HG03565 (cell line): ENCODE data around the gene RPL29.

Source experiments
- ATAC-seq: cut with Tn5 transposase; IDR thresholded peaks from one replicate; pipeline ENCODE4 v1.9.1; 2021; ENCODE audit warnings: mild to moderate bottlenecking, moderate library complexity; ENCODE audit not compliant: unreplicated experiment

The RPL29 gene

DNA sequence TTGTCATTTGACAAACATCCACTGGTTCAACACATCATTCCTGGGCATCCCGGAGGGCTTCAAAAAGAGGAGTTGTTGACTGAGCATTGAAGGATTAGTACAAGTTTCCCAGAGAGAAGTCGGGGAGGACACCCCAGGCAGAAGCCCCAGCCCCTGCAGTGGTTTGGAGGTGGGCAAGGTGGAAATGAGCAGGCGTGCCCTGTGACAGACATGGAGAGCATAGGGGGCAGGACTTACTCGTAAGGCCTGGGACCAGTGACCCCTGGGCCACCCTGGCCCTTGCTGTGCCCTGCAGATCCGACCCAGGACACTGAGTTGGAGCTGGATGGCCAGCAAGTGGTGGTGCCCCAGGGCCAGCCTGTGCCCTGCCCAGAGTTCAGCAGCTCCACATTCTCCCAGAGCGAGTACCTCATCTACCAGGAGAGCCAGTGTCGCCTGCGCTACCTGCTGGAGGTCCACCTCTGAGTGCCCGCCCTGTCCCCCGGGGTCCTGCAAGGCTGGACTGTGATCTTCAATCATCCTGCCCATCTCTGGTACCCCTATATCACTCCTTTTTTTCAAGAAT, 47.6 kb downstream of the RPL29 start:
- no peak for ATAC-seq

- ATAC-seq, result no peak
These were observed 48.3 kb downstream of the RPL29 start for GRCh38 chr3:51947215-51947900.

DNA sequence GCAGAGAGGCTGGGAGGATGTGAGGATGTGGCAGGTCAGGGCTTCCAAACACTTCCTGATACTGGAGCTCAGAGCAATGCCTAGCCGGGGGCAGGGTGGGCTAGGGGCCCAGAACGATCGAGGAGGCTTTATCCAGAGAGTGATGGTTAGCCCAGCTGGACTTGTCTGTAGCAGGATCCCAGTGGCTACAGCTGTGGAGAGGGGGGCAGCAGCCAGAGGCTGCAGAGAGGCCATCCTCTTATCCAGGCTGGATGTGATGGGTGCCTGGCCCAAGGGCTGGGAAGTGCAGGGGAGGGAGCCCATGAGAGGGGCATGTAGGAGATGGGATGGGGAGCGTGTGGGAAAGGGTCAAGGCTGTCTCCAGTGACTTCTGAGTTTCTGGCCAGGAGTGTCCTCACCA, 48.9 kb downstream of the RPL29 start:
- no peak for ATAC-seq

- ATAC-seq, result no peak
These were observed 49.6 kb downstream of the RPL29 start for GRCh38 chr3:51945926-51946705.

DNA sequence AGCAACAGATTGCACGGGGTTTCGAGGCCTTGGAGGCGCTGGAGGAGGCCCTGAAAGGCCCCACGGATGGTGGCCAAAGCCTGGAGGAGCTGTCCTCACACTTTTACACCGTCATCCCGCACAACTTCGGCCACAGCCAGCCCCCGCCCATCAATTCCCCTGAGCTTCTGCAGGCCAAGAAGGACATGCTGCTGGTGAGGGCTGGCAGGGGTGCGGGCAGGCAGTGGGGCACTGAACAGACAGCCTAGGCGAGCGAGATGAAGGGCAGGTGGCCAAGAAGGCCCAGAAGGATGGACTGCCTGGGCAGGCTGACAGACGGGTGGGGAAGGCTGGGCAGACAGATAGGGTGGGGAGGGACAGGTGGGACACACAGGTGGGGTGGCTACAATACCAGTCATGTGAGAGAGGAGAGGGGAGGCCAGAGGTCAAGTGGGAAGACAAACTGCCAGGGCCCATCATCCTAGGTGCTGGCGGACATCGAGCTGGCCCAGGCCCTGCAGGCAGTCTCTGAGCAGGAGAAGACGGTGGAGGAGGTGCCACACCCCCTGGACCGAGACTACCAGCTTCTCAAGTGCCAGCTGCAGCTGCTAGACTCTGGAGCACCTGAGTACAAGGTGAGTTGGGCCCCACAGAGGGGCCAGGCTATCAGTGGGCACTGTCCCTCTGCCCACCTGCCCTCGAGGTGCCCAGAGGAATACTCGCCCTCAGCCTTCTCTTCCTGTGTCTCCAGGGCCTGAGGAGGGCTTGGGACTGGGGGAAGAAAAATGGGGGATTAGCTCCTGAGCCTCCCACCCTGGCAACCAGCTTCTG, 50.5 kb downstream of the RPL29 start:
- no peak for ATAC-seq

DNA sequence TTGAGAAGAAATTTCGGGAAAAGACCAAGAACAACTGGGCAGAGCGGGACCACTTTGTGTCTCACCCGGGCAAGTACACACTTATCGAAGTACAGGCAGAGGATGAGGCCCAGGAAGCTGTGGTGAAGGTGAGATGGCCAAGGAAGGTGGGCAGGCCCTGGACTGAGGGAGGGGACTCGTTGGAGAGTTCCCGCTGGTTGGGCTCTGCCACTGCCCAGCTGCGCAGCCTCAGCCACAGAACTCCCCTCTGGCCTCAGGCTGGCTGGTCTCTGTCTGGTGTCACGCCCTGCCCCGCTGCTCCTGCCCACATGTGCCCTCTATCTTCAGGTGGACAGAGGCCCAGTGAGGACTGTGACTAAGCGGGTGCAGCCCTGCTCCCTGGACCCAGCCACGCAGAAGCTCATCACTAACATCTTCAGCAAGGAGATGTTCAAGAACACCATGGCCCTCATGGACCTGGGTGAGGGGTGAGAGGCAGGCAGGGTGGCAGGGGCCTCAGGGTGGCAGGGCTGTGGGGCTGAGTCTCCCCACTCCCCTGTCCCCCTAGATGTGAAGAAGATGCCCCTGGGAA, 51.2 kb downstream of the RPL29 start:
- no peak for ATAC-seq
